Vagina (tissue), 2 donors: Measurements from ENCODE around the gene ADGRL2.

Source experiments
- CTCF ChIP-seq, 3 experiments: fragments of 450-650 bp in 2 of 3; fragments of 200-600 bp in 1 of 3; sonication (generic) in 1 of 3; IDR thresholded peaks; one replicate each; pipeline ENCODE4 v1.5.1; 2017 to 2019; ENCODE audit warnings: antibody characterized with exemption in 3 of 3, mild to moderate bottlenecking in 2 of 3, moderate library complexity in 2 of 3
- POLR2A ChIP-seq, 2 donors: fragments of 450-650 bp; IDR thresholded peaks; one replicate each; pipeline ENCODE4 v1.6.1; 2017; ENCODE audit warnings: antibody characterized with exemption in 2 of 2, mild to moderate bottlenecking in 2 of 2, moderate library complexity in 2 of 2

DNA sequence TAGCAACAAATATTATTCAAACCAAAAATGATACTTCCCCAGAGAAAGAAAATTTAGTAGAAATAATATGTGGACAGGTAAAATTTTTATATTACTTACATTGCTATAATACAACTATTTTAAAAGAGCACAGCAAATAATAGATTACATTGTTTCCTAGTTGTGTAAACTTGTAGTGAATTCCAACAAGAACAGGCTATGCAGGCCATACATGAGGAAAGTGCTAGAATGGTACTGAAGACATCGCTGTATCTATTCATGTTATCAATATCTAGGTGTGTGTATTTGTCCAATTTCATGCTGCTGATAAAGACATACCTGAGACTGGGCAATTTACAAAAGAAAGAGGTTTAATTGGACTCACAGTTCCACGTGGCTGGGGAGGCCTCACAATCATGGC, 47.9 kb upstream of the ADGRL2 start:
- TF ChIP-seq CTCF (IDR thresholded peaks at IDR 0.05) (no peak), POLR2A (IDR thresholded peaks at IDR 0.05) (no peak)
